Stimulated activated CD4-positive, alpha-beta T cell treated with anti-CD3 and anti-CD28 coated beads, Interleukin-12 subunit alpha, Interleukin-12 subunit beta, amount 100 ng/mL, for 4 hours (primary cell): ENCODE measurements around the gene PDILT.

Source experiments
- DNase-seq: peaks from one replicate; pipeline ENCODE4 v3.0.0-alpha.2; 2020

The PDILT gene

GRCh38 chr16:20401475-20402016 is 3.0 kb downstream of the PDILT start:
- DNase-seq = no peak

- no peak for DNase-seq
Observed at GRCh38 chr16:20401066-20401465, 3.5 kb downstream of the PDILT start.

DNA sequence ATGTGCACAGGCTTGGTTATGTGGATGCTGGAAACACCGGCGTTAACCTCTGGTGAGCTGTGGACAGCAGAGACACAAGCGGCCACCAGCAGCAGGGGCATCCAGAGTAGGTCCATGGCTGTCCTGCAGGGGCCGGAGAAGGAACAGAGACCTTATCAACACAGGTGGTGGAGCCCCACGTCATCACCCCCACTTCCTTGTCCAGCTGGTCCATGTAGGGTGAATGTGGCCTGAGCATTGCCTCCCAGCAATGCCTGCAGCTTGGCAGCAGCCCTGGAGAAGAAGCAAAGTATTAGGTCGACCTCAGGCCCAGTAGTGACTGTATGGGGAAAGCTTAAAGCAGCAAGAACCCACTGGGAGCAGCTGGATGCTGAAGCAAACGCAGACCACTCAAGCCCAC is 5.4 kb downstream of the PDILT start:
- DNase-seq = no peak

GRCh38 chr16:20398603-20399002 is 5.9 kb downstream of the PDILT start:
- DNase-seq = no peak

- DNase-seq = no peak
Observed at GRCh38 chr16:20397468-20398074, 7.0 kb downstream of the PDILT start.

- no peak for DNase-seq
Observed at GRCh38 chr16:20396846-20397467, 7.6 kb downstream of the PDILT start.

DNA sequence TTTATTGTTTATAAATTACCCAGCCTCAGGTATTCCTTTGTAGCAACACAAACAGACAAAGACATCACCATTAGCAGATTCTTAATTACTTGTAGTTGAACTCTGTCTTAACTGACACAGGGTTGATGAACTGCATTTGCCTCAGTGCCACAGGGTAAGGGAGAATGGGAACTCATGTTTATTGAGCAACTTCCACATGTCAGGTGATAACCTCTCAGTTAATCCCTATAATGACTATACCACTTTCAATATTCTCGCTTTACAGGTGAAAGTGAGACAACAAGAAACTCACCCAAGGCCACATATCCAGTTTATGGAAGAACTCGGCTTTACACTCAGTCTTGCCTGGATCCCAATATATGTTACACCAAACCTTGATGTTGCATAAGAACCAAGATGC is 8.6 kb downstream of the PDILT start:
- no peak for DNase-seq

DNA sequence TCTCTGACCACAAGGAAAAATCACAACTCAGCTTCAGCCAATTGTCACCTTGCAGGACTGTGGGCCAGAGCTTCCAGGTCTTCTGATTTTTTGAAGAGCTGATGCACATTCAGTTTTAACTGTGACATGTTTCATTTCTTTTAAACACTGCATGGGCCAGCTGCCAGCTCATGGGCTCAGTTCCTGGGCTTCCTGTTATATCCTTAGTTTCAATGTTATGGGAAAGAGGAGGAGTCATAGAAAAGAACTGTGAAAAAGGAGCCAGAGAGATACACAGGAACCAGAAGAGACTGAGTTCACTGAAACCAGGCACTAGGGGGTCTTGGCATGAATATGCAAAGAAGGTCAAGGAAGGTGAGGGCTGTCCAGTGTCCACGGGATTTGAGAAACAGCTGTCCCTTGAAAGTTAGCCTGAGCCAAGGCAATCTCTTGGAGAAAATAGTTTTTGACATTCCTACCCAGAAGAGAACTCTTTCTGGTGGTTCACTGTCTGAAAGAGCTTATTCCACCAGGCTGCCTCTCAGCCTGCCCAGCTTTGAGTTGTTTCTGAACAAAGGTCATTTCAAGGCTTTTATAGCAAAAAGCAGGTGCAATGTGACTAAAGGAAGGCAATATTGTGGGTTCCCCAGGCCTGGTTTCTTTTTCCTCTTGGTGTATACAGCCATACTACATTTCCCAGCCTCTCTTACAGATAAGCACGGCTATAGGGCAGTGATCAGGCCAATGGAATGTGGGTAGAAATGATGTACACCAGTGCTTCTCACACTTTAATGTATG is 10.5 kb downstream of the PDILT start:
- no peak for DNase-seq

GRCh38 chr16:20391045-20391444 is 13.5 kb downstream of the PDILT start:
- no peak for DNase-seq

GRCh38 chr16:20388854-20389253 is 15.7 kb downstream of the PDILT start:
- DNase-seq = no peak

DNA sequence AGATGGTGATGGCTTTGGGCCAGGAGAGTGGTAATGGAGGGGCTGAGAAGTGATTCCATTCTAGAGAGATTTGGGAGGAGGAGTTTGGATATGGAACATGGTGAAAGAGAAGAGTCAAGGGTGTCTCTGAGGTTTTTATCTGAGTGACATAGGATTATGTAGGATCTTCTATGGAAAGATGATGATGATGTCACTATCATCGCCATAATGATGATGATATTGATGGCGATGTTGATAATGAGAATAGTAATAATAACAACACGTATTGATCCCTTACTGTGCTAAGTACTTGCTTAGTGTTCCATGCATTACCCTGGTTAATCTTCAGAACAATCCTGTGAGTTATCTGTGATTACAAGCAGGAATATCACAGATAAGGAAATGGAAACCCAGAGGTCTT is 16.6 kb downstream of the PDILT start:
- no peak for DNase-seq

DNA sequence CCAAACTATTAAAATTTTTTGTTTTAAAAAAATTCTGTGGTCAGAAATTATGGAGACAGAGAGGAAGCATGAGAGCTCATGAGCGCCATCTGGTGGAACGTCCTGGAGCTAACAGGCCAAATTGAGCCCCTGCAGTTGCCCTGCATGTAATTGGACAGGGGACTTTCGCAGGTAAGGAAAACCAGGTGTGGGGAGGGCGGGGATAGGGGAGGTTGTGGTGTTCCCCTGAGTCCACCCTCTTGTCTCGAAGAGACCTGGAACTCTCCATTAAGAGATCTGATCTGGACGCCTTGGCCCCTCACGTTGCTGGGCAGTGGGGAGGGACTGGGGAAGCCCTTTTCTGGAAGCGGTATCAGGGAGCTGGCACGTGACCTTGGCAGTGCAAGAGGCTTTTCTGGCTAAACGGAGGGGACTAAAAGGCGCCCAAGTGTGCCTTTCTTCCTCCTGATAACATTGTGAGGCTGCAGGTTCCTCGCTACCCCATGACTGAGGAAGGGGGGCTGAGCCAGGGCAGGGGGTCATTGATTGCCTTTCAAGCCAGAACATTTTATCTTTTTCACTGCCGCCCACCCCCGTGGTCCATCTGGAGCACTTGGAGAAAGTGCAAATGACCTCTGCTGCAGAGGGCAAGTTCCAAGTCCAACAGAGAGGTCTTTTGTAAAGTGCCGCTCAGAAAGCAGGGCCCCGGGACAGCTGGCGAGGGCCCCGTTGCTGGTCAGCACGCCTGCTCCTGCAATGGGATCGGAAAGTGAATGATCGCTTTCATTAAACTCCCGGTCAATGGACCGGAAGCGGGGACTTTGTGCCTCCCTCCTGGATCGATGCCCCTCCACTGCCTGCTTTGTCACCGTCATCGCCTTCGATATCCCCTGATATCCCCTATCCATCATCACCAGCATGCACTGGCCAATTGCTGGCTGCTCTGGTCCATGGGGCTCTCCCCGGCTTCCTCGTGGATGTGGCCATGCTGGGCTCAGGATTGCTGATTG is 18.4 kb downstream of the PDILT start:
- peak; percentile 55 for DNase-seq

DNA sequence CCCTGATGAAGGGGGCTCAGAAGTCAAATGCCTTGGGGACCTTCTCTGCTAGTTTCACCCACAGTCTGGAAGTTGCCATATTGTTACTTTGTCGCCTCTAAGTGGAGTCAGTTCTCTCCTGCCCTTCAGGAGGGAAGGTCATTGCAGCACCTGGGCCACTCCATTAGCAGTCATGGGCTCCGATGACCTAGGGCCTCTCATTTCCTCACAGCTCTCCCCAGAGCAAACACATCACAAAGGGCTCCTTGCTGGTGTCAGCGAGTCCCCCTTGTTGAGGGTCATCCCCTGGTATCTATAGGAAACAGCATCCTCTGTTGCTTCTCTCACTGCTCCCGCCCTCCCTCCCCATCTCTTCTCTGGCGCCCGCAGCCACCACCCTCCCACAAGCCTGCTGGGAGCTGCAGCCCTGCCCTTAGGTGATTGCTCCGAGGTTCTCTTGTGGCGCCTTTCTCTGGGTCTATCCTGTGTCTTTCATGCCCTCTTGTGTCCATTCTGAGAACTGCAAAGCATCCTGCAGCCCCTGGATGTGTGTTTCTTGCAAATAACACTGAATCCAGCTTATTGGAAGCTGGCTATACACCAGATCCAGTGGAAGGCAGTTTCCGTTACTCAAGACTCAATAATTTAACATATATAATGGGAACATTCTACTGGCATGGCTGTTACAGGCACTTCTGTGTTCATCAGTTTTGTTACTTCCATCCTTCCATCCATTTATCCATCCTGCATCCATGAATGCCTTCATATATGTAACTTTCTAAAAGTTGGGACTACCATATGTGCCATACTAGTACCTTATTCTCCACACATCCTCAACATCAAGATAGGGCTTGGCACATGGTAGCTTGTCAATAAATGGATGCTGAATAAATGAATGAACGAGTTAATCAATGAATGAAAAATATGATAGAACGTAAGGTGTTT is 21.2 kb downstream of the PDILT start:
- peak; percentile 25 for DNase-seq

GRCh38 chr16:20382202-20382948 is 22.2 kb downstream of the PDILT start:
- no peak for DNase-seq

GRCh38 chr16:20380782-20381181 is 23.8 kb downstream of the PDILT start:
- no peak for DNase-seq

DNA sequence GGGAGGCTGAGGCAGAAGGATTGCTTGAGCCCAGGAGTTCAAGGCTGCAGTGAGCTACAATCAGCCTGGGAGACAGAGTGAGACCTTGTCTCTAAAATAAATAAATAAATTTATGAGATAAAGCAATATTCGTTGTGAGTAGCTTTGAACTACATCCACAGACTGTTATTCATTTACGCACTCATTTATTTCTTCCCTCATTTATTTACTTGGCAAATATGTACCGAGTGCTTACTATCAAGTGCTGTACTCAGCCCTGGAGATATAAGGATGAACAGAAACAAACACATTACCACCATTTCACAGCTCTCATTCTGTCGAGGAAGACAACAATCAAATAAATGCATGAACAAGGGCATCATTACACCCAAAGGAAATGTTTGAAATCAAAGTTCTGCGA is 27.4 kb downstream of the PDILT start:
- DNase-seq = no peak

DNA sequence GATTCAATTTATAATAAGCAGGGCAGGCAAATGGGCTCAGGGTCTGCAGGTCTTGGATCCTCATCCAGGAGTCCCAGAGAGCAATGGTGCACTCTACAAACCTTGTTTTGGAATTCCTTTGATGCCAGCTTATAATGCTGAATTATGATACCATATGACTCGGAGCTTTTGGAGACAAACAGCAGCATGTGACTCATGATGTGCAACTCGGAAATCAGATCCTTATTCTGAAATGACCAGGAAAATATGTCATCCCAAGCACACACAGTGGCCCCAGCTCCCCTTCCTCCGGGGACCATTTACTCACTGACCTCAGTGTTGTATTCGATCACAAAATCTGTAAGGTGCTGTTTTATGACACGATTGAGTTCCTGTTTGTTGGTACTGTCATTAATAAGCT is 31.8 kb downstream of the PDILT start:
- DNase-seq = no peak

- no peak for DNase-seq
Observed at GRCh38 chr16:20369452-20370054, 35.0 kb downstream of the PDILT start.

- no peak for DNase-seq
Observed at GRCh38 chr16:20364051-20364450, 40.5 kb downstream of the PDILT start.

- DNase-seq = no peak
Observed at GRCh38 chr16:20363191-20363590, 41.3 kb downstream of the PDILT start.
